Esophagus muscularis mucosa (tissue), 4 donors: Measurements from ENCODE around the gene AOC3. TPM values are rescaled to one million over a fixed set of nuclear protein-coding genes. Genes with fewer than 3 reads are reported as not detected.
A peak's percentile ranks its signal among the peaks of the same experiment; 100 is the strongest.

Experiments
- DNase-seq: peaks from one replicate; pipeline ENCODE4 v3.0.0-alpha.2; 2017; ENCODE audit errors: extremely low spot score
- H3K27ac ChIP-seq, 4 donors: fragments of 200-600 bp; sonication (generic); replicated peaks in 1 of 4; 1 replicate in 3 of 4; 2 replicates in 1 of 4; pipeline ENCODE4 v1.5.1; 2016 to 2019; ENCODE audit warnings: mild to moderate bottlenecking in 1 of 4
- H3K27me3 ChIP-seq, 4 donors: fragments of 200-600 bp; sonication (generic); one replicate each; pipeline versions ENCODE4 v1.5.1 to v1.6.0; 2016 to 2019
- H3K36me3 ChIP-seq, 4 donors: fragments of 200-600 bp; sonication (generic); one replicate each; pipeline ENCODE4 v1.5.1; 2016 to 2019
- H3K4me1 ChIP-seq, 4 donors: fragments of 200-600 bp; sonication (generic); one replicate each; pipeline ENCODE4 v1.5.1; 2016 to 2019
- H3K4me3 ChIP-seq, 4 donors: fragments of 200-600 bp; sonication (generic); 1 replicate in 2 of 4; 2 replicates in 2 of 4; pipeline ENCODE4 v1.5.1; 2016 to 2019; ENCODE audit warnings: mild to moderate bottlenecking in 4 of 4, moderate library complexity in 1 of 4
- H3K9me3 ChIP-seq, 4 donors: fragments of 200-600 bp; sonication (generic); 1 replicate in 3 of 4; 2 replicates in 1 of 4; pipeline ENCODE4 v1.5.1; 2016 to 2019
- EP300 ChIP-seq: sonication (generic); formaldehyde crosslinking; IDR thresholded peaks from one replicate; pipeline ENCODE4 v1.6.1; 2017; ENCODE audit warnings: antibody characterized with exemption
- POLR2A ChIP-seq: fragments of 450-650 bp; IDR thresholded peaks from one replicate; pipeline ENCODE4 v1.6.1; 2017; ENCODE audit warnings: antibody characterized with exemption, moderate library complexity, mild to moderate bottlenecking, low read depth
- POLR2AphosphoS5 ChIP-seq, 2 donors: sonication (generic); formaldehyde crosslinking; IDR thresholded peaks; one replicate each; pipeline ENCODE4 v1.6.1; 2017; ENCODE audit warnings: antibody characterized with exemption in 2 of 2
- WGBS: methylation state at CpG from one replicate; pipeline ENCODE4 v1.1.5; 2018; 5-methylcytosine and 5-hydroxymethylcytosine counted together
- intact Hi-C: fragments of 100-400 bp; cut with DNase I; formaldehyde crosslinking; loops from one replicate; pipeline ENCODE4 v1.15.1; 2023
- total RNA-seq, 4 donors: library from RNA; depleted of rRNA; stranded (reverse); fragments of >200 nt; gene quantifications; one replicate each; pipeline versions ENCODE4 v1.1.0 to v1.2.1, GENCODE V29; 2016
- TF ChIP-seq, protein P1 (sequence below), 3 experiments: fragments of 200-600 bp in 2 of 3; fragments of 450-650 bp in 1 of 3; sonication (generic) in 2 of 3; IDR thresholded peaks; one replicate each; pipeline ENCODE4 v1.5.1; 2017 to 2019; ENCODE audit warnings: antibody characterized with exemption in 3 of 3, mild to moderate bottlenecking in 2 of 3, moderate library complexity in 1 of 3

AOC3 gene
- total RNA-seq: 100 to 1,000 TPM in 3 of 4 donors, 10 to 100 TPM in 1; 89.0 to 242 (median 118) TPM

GRCh38 chr17:42850954-42851353 lies at the start of gene AOC3:
Gene AOC3, plus strand, starts transcription at chr17:42851199. Its CDS starts 145 bp downstream, at chr17:42851344.
- Histone ChIP-seq H3K4me3 (peak within 1 kb of the TSS; percentile 59 to 69 (median 62)), H3K36me3 (peaks cover 0 to 16% (median 4%) of the 10 kb centered on the region in 4 donors), H3K27ac (peak within 1 kb of the TSS; percentile 86 to 89 (median 88)), H3K27me3 (no peaks in the 10 kb centered on the region), H3K4me1 (peaks cover 13 to 75% (median 67%) of the 10 kb centered on the region in 4 donors), H3K9me3 (no peaks in the 10 kb centered on the region)
- TF ChIP-seq POLR2AphosphoS5 (IDR thresholded peaks at IDR 0.05) (peak; percentile 39 to 74), EP300 (no peak)
- whole genome bisulfite sequencing: 30% methylated on average over 8 of the region's 9 CpGs
- intact Hi-C loops: no loop called here
- DNase-seq: no peak

DNA sequence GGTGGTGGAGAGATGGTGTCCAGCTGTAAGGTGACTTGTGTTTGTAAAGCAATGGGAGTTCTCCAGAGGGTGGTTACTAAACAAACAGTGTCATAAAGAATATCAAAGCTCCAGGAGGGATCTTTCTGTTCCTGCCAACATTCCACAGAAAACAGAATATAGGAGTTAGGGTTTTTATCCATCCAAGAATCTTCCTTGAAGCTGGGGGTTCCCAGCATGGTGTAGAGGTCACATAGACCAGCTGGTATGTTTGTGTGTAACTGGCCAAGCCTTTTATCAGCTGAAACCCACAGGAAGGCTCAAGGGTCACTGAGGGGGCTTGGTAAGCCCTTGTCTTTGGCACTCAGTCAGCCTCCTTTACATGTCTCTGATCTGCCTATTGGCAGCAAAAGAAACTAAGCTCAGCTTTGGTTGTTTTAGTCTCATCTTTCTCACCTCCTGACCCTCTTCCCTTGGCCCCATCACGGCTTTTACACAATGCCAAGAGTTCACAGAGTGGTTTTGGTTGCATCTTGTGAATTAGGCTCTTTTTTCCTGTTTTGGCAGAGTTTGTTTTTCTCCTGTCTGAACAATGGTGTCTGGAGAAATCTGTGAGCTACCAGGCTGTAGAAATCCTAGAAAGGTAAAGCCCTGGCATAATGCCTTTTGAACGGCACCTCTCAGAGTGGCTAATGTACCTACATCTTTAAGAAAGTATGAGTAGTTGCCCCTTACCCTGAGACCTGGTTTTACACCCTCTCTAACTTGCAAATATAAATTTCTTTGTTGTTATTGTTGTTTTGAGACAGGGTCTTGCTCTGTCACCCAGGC lies 47.7 kb upstream of the AOC3 start:
- DNase-seq: no peak
- Histone ChIP-seq H3K36me3 (no peaks in the 10 kb centered on the region), H3K4me1 (peaks cover 0 to 52% (median 46%) of the 10 kb centered on the region in 4 donors), H3K9me3 (no peaks in the 10 kb centered on the region), H3K27ac (peak overlapping the region; percentile 6 to 74 (median 68)), H3K27me3 (no peaks in the 10 kb centered on the region), H3K4me3 (no peak overlapping the region)
- intact Hi-C loops: no loop called here
- 45% methylated on average over 2 of the region's 2 CpGs for WGBS
- TF ChIP-seq, protein P1, sequence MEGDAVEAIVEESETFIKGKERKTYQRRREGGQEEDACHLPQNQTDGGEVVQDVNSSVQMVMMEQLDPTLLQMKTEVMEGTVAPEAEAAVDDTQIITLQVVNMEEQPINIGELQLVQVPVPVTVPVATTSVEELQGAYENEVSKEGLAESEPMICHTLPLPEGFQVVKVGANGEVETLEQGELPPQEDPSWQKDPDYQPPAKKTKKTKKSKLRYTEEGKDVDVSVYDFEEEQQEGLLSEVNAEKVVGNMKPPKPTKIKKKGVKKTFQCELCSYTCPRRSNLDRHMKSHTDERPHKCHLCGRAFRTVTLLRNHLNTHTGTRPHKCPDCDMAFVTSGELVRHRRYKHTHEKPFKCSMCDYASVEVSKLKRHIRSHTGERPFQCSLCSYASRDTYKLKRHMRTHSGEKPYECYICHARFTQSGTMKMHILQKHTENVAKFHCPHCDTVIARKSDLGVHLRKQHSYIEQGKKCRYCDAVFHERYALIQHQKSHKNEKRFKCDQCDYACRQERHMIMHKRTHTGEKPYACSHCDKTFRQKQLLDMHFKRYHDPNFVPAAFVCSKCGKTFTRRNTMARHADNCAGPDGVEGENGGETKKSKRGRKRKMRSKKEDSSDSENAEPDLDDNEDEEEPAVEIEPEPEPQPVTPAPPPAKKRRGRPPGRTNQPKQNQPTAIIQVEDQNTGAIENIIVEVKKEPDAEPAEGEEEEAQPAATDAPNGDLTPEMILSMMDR (IDR thresholded peaks at IDR 0.05): no peak
- no peak for TF ChIP-seq EP300
- no peak for TF ChIP-seq POLR2AphosphoS5 (IDR thresholded peaks at IDR 0.05)
- TF ChIP-seq POLR2A: no peak

DNA sequence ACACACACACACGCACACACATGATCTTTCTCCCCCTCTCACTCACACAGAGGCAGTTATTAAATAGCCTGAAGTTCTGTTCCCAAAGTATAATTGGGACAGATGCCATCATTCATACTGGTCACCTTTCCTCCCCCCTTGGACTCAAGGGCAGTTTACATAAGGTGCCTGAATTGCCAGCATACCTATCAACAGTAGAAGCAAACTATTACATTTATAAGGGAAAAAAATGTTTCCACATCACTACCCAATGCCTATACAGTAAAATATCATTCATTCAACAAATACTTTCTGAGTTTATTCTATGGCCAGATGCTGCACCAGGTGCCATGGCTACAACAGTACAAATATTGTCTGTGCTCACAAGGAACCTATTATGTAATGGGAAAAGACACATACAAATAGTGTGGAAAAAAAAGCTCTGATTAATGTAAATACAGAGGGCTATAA lies 46.1 kb upstream of the AOC3 start:
- 54% methylated on average over 1 of the region's 1 CpG for WGBS
- no peaks in the 10 kb centered on the region for H3K27me3 ChIP-seq
- peak in 1 of 2 donors; percentile 50 for TF ChIP-seq POLR2AphosphoS5 (IDR thresholded peaks at IDR 0.05)
- TF ChIP-seq EP300: no peak
- no peaks in the 10 kb centered on the region for H3K9me3 ChIP-seq
- peaks cover 0 to 63% (median 55%) of the 10 kb centered on the region in 4 donors for H3K4me1 ChIP-seq
- H3K4me3 ChIP-seq: no peak overlapping the region
- peaks cover 0 to 14% (median 0%) of the 10 kb centered on the region in 4 donors for H3K36me3 ChIP-seq
- intact Hi-C loops: no loop called here
- peak overlapping the region; percentile 56 to 74 (median 68) for H3K27ac ChIP-seq
- DNase-seq: no peak

DNA sequence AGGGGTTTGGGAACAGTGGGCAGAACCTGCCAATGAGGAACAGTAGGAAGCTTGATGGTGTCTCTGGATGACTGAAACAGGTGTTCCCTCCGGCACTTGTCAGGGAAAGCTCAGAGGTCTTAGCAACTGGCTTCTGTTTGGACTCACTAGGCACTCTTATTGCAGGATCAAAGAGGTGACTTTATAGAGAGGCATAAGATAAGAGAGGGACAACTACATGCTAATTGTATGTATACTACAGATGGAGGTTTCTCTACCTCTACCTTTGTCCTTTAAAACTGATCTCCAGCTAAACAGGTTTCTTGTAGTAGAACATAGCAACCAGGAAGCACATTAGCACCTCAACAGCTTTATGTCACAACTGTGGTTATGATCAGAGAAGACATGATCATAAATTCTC lies 44.8 kb upstream of the AOC3 start:
- H3K4me1 ChIP-seq: peaks cover 0 to 64% (median 56%) of the 10 kb centered on the region in 4 donors
- TF ChIP-seq POLR2A (no peak), EP300 (no peak)

DNA sequence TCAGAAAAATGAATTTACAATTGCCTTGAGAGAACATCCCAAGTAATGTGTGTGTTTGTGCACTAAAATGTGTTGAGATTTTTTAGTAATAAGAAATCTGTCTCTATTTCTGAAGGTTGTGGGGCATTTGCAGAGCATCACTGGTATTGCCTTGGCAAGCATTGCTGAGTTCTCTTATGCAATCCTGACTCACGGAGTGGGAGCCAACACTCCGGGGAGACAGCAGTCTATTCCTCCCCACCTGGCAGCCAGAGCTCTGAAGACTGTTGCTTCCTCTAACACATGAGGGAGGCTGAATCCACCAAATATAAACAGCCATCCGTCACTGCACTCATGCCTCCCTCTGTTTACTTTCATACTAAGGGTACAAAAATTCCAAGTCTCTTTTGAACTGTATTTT lies 41.7 kb upstream of the AOC3 start:
- Histone ChIP-seq H3K36me3 (peaks cover 18 to 55% (median 38%) of the 10 kb centered on the region in 4 donors), H3K27me3 (no peaks in the 10 kb centered on the region), H3K4me3 (no peak overlapping the region), H3K9me3 (no peaks in the 10 kb centered on the region), H3K27ac (peak overlapping the region; percentile 57 to 73 (median 67)), H3K4me1 (peaks cover 0 to 55% (median 47%) of the 10 kb centered on the region in 4 donors)
- intact Hi-C loops: no loop called here
- no peak for DNase-seq
- WGBS: 13% methylated on average over 3 of the region's 3 CpGs
- TF ChIP-seq EP300: no peak
- TF ChIP-seq POLR2AphosphoS5 (IDR thresholded peaks at IDR 0.05): peak; percentile 72 to 74

More for the DNA sequence above, 44.8 kb upstream of the AOC3 start:
- peaks cover 8 to 27% (median 10%) of the 10 kb centered on the region in 4 donors for H3K36me3 ChIP-seq
- 85% methylated on average over 1 of the region's 1 CpG for WGBS
- peak overlapping the region; percentile 41 to 74 (median 62) for H3K27ac ChIP-seq
- DNase-seq: no peak
- intact Hi-C loops: no loop called here
- no peaks in the 10 kb centered on the region for H3K27me3 ChIP-seq
- H3K9me3 ChIP-seq: no peaks in the 10 kb centered on the region
- no peak overlapping the region for H3K4me3 ChIP-seq

DNA sequence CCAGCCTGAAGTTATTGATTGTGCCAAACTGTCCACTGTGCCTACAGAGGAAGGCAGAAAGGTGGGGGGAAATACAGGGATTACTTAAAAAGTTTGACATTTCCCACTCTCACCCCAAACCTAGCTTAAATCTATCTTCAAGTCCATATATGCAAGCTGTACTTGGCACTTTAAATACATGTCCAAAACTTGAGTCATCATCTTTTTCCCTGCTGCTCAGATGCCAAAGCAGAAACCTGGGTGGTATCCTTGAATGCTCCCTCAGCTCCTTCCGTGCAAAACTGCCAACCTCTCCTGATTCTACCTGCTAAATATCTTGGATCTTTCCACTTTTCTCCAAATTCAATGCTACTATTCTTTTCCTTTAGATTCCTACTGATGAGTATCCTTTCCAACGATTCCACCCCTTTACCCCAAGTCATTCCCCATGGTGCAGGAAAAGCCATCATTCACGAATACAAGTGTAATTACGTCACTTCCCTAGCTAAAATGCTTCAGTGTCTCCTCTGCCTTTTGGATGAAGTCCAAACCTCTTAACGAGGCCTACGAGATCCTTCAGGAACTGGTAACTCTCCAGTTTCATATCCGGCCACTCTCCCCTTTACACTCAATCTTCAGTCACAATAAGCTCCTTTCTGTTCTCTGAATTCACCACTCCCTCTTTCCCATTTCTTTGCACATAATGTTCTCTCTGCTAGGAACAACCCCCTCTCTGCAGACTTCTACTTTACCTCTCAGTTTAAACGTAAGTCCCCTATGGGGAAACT lies 36.2 kb upstream of the AOC3 start:
- H3K4me1 ChIP-seq: peaks cover 10 to 24% (median 23%) of the 10 kb centered on the region in 4 donors
- no peak for TF ChIP-seq POLR2A
- no peak for TF ChIP-seq EP300
- 39% methylated on average over 8 of the region's 8 CpGs for WGBS
- intact Hi-C loops: no loop called here
- H3K27me3 ChIP-seq: no peaks in the 10 kb centered on the region
- H3K9me3 ChIP-seq: no peaks in the 10 kb centered on the region
- H3K27ac ChIP-seq: peak overlapping the region; percentile 56 to 68 (median 62)
- DNase-seq: no peak
- no peak overlapping the region for H3K4me3 ChIP-seq
- H3K36me3 ChIP-seq: peaks cover 61 to 98% (median 93%) of the 10 kb centered on the region in 4 donors

DNA sequence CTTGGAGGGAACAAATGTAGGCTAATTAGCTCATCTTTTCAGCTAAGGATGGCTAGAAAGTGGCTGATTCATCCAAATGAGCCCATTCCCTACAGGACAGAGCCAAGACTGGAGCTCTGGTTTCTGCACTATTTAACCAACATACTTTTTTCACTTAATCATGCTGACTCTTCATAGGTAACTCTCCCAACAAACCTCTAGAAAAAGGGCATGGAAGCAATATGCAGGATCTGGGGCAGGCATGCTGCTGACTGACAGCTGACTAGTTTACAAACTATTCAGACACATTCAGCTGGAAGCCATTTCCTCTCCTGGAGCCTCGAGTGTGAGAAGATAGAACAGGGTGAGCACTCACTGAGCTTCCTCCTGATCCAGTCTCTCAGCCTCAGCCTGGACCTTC lies 33.1 kb upstream of the AOC3 start:
- Histone ChIP-seq H3K4me3 (no peak overlapping the region), H3K36me3 (peaks cover 48 to 95% (median 91%) of the 10 kb centered on the region in 4 donors), H3K27me3 (no peaks in the 10 kb centered on the region), H3K27ac (no peak overlapping the region), H3K9me3 (no peaks in the 10 kb centered on the region), H3K4me1 (peaks cover 16 to 37% (median 32%) of the 10 kb centered on the region in 4 donors)
- intact Hi-C loops: no loop called here
- no peak for DNase-seq
- WGBS: 80% methylated on average over 1 of the region's 1 CpG
- no peak for TF ChIP-seq POLR2A
- TF ChIP-seq, protein P1 (IDR thresholded peaks at IDR 0.05): no peak
- TF ChIP-seq EP300: no peak
- no peak for TF ChIP-seq POLR2AphosphoS5 (IDR thresholded peaks at IDR 0.05)
